ENCODE data around the gene CAMK2B.

CAMK2B gene

GRCh38 chr7:44273681-44274622 lies 51.4 kb downstream of the CAMK2B start:
- DNase-seq: no peak

GRCh38 chr7:44272981-44273380 lies 52.4 kb downstream of the CAMK2B start:
- DNase-seq: no peak

GRCh38 chr7:44272456-44272855 lies 52.9 kb downstream of the CAMK2B start:
- no peak for DNase-seq

GRCh38 chr7:44269943-44270493 lies 55.4 kb downstream of the CAMK2B start:
- no peak for DNase-seq

GRCh38 chr7:44269417-44269816 lies 56.0 kb downstream of the CAMK2B start:
- DNase-seq: no peak

GRCh38 chr7:44268671-44269070 lies 56.7 kb downstream of the CAMK2B start:
- DNase-seq: no peak

GRCh38 chr7:44267719-44268421 lies 57.5 kb downstream of the CAMK2B start:
- no peak for DNase-seq

GRCh38 chr7:44267178-44267577 lies 58.2 kb downstream of the CAMK2B start:
- DNase-seq: no peak

GRCh38 chr7:44266526-44266925 lies 58.9 kb downstream of the CAMK2B start:
- DNase-seq: no peak

GRCh38 chr7:44265728-44266127 lies 59.7 kb downstream of the CAMK2B start:
- DNase-seq: no peak

GRCh38 chr7:44264221-44264931 lies 61.0 kb downstream of the CAMK2B start:
- DNase-seq: no peak

GRCh38 chr7:44263326-44264082 lies 61.9 kb downstream of the CAMK2B start:
- peak; percentile 37 for DNase-seq

GRCh38 chr7:44262031-44262430 lies 63.4 kb downstream of the CAMK2B start:
- no peak for DNase-seq

GRCh38 chr7:44261240-44261639 lies 64.2 kb downstream of the CAMK2B start:
- DNase-seq: no peak

- peak; percentile 72 for DNase-seq
These were observed 65.6 kb downstream of the CAMK2B start for GRCh38 chr7:44259547-44260457.

GRCh38 chr7:44258865-44259546 lies 66.4 kb downstream of the CAMK2B start:
- no peak for DNase-seq

- no peak for DNase-seq
These were observed 67.0 kb downstream of the CAMK2B start for GRCh38 chr7:44258423-44258760.

- DNase-seq: peak; percentile 83
These were observed 67.6 kb downstream of the CAMK2B start for GRCh38 chr7:44257618-44258422.

- no peak for DNase-seq
These were observed 68.2 kb downstream of the CAMK2B start for GRCh38 chr7:44257213-44257612.

GRCh38 chr7:44256459-44256858 lies 68.9 kb downstream of the CAMK2B start:
- no peak for DNase-seq
